ENCODE data around the gene SIN3A. TPM values are rescaled to one million over a fixed set of nuclear protein-coding genes. Genes with fewer than 3 reads are reported as not detected.

Gene SIN3A
- total and polyA plus RNA-seq, 2 experiments from 2014 or later, result 24.3 to 73.0 TPM

- Mint-ChIP-seq H3K27me3 (ENCODE audit: insufficient read depth, low read depth, poor library complexity) (peaks cover 12% of the 10 kb centered on the region), H3K9me3 (no peaks in the 10 kb centered on the region; the same call in 2 of the 3 replicates), H3K4me3 (no peak overlapping the region), H3K4me1 (peaks cover 12% of the 10 kb centered on the region), H3K36me3 (ENCODE audit: low read depth) (peaks cover 52% of the 10 kb centered on the region), H3K27ac (no peak overlapping the region)
- no peak for DNase-seq (ENCODE audit: low spot score)
- Histone ChIP-seq H3K4me1 (ENCODE audit: insufficient read depth) (peaks cover 13% of the 10 kb centered on the region; the same call in 1 of the 2 replicates), H3K4me3 (no peak overlapping the region; the same call in 1 of the 2 replicates), H3K36me3 (ENCODE audit: insufficient read depth) (peaks cover 11% of the 10 kb centered on the region; the same call in 1 of the 2 replicates), H3K4me2 (no peak overlapping the region), H3K79me2 (replicated peaks; ENCODE audit: insufficient read depth) (0 out of 2 replicates have a peak, but pooled peaks cover 6% of the 10 kb centered on the region), H3K9me2 (ENCODE audit: insufficient read depth) (no peaks in the 10 kb centered on the region), H3K27ac (ENCODE audit: low read depth) (no peak overlapping the region), H3F3A (replicated peaks; ENCODE audit: low read depth) (peaks cover 26% of the 10 kb centered on the region; the same call in 1 of the 2 replicates), H2AFZ (no peak overlapping the region), H4K20me1 (replicated peaks; ENCODE audit: insufficient read depth) (peaks cover 1% of the 10 kb centered on the region), H3K27me3 (ENCODE audit: insufficient read depth) (no peaks in the 10 kb centered on the region)
- ATAC-seq, result no peak
- no peak for TF ChIP-seq NANOG (IDR thresholded peaks at IDR 0.05; ENCODE audit: borderline replicate concordance)
- TF ChIP-seq ZNF462 (CRISPR knock-in tag; IDR thresholded peaks at IDR 0.05), result no peak
- no peak for TF ChIP-seq CTCF (conservative IDR thresholded peaks at IDR 0.05; ENCODE audit: low read depth in 2 of 2)
- TF ChIP-seq EZH2 (IDR thresholded peaks at IDR 0.05; ENCODE audit: low read depth, unreplicated experiment), result no peak
- no peak for TF ChIP-seq ZNF114 (CRISPR knock-in tag; IDR thresholded peaks at IDR 0.05)
- no peak for TF ChIP-seq ETS1 (IDR thresholded peaks at IDR 0.05)
- TF ChIP-seq STAT1 (IDR thresholded peaks at IDR 0.05; ENCODE audit: unreplicated experiment), result no peak
- no peak for TF ChIP-seq REST (IDR thresholded peaks at IDR 0.05; ENCODE audit: unreplicated experiment)
- TF ChIP-seq ZNF331 (CRISPR knock-in tag; IDR thresholded peaks at IDR 0.05; ENCODE audit: low read depth), result no peak
- no peak for TF ChIP-seq CREB1 (CRISPR knock-in tag; IDR thresholded peaks at IDR 0.05; ENCODE audit: low read depth)
- TF ChIP-seq JUNB (IDR thresholded peaks at IDR 0.05; ENCODE audit: unreplicated experiment), result no peak
- no peak for TF ChIP-seq EZH2phosphoT487 (IDR thresholded peaks at IDR 0.05; ENCODE audit: unreplicated experiment)
- no peak for TF ChIP-seq POLR2AphosphoS5 (IDR thresholded peaks at IDR 0.05; ENCODE audit: low read depth)
Measured at GRCh38 chr15:75367006-75367405, 84.5 kb downstream of the SIN3A start.

Data from GM23338 (cell line).